Measurements from ENCODE around the gene MMEL1. TPM values are rescaled to one million over a fixed set of nuclear protein-coding genes. Genes with fewer than 3 reads are reported as not detected.

Gene MMEL1
- polyA plus RNA-seq, 6 donors from 2014 or later, result 1.0 to 8.5 (median 5.3) TPM; not detected in 1

DNA sequence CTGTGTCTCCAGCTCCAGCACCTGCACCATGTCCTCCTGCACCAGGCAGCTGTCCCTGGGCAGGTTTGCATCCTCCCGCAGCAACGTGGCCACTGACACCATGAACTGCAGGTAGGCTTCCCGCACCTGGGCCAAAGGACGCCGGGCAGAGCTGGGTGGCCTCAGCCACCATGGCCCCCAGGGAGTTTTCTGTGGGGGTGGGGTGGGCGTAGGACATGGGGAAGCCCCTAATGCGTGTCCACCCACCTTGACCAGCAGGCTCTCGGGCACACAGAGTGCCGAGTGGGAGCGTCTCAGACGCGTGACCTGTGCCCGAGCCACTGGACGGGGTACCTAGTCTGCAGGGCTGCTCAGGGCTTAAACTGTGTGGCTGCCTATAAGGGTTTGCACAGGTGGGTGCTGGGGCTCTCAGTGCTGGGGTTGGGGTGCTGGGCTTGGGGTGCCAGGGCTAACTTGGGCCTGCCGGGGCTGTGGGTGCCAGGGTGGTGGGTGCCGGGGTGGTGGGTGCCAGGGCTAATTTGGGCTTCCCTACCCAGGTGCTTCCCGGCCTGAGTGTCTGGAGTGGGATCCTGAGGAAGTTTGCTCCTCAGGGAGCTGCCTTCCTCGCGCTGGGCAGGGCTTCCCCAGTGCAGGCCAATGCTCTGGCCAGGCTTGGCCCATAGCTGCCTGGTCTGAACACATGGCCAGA lies 28.5 kb downstream of the MMEL1 start:
- H3K27ac Mint-ChIP-seq, result no peak overlapping the region
- H3K9me3 Mint-ChIP-seq, result no peaks in the 10 kb centered on the region
- H3K4me3 Mint-ChIP-seq, result no peak overlapping the region
- DNase-seq, result no peak
- H3K4me1 Mint-ChIP-seq, result no peaks in the 10 kb centered on the region
- H3K27me3 Mint-ChIP-seq, result peaks cover 7 to 12% (median 9%) of the 10 kb centered on the region in 3 donors
- H3K36me3 Mint-ChIP-seq, result no peaks in the 10 kb centered on the region
- ATAC-seq (ENCODE audit: low read depth in 2 of 2), result no peak

DNA sequence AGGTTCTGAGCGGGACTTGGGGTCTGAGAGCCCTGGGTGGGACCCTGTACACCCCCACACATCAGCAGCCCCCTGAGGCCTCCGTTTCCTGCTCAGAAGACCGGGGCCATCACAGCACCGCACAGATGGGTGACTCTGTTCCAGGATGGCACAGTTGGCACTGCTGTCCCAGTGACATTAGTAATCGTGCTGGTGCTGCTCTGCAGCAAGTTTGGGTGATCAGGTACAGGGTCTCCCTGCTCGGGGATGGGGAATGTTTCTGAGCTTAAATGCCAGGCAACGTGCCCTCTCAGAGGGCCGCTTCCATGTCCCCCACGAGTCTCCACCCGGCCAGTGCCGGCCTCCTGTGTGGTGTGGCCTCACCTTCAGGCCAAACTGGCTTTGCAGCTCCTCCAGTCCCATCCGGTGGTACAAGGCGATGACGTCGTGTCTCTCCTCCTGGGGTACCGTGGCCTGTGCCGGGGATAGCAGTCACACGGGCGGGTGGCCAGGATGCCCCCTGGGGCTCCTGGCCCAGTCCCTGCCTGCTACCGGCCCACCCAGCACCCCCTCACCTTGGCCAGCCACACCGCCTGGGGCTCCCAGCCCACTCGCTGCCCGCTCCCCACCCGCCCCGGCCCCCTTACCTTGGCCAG lies 29.2 kb downstream of the MMEL1 start:
- H3K9me3 Mint-ChIP-seq, result peaks cover 0 to 4% (median 2%) of the 10 kb centered on the region in 7 donors

DNA sequence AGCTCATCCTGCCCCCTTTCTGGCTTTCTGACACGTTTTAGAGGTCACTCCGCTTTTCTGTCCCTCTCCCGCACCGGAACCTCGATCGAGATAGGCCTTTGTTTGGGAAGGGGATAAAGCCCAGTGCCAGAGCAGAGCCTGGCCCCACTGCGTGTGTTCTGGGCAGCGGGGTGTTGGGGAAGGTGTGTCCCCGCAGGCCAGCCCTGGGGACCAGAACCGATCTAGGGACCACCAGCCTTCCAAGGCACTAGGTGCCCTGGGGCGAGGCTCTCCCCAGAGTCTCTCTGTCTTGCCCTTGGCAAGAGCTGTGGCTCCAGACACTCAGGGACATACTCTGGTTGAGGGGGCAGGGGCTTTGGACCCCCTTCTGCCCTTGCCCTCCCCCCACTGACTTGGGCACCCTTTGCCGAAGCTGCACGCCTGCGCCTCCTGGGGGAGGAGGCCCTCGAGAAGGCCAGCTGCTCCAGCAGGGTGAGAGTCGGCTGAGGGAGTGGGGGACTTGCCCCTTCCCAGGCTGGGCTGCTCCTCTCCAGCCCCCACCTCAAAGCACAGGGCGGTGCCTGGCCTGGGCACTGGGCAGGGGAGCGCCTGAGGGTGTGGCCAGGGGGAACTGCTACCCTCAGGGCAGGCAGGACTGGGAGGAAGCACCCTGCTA lies 29.8 kb downstream of the MMEL1 start:
- Mint-ChIP-seq H3K4me3 (no peak overlapping the region), H3K27me3 (peaks cover 5 to 13% (median 8%) of the 10 kb centered on the region in 3 donors), H3K27ac (no peak overlapping the region), H3K9me3 (peaks cover 0 to 11% (median 5%) of the 10 kb centered on the region in 7 donors), H3K4me1 (no peaks in the 10 kb centered on the region), H3K36me3 (peaks cover 0 to 10% of the 10 kb centered on the region in 2 donors)
- ATAC-seq (ENCODE audit: low read depth in 2 of 2) (no peak), DNase-seq (no peak)

More for the DNA sequence above, 29.2 kb downstream of the MMEL1 start:
- no peaks in the 10 kb centered on the region for H3K4me1 Mint-ChIP-seq
- DNase-seq, result no peak
- no peak for ATAC-seq (ENCODE audit: low read depth in 2 of 2)
- H3K4me3 Mint-ChIP-seq, result no peak overlapping the region
- H3K27me3 Mint-ChIP-seq, result peaks cover 7 to 12% (median 9%) of the 10 kb centered on the region in 3 donors
- H3K36me3 Mint-ChIP-seq, result peaks cover 0 to 3% of the 10 kb centered on the region in 2 donors
- no peak overlapping the region for H3K27ac Mint-ChIP-seq

DNA sequence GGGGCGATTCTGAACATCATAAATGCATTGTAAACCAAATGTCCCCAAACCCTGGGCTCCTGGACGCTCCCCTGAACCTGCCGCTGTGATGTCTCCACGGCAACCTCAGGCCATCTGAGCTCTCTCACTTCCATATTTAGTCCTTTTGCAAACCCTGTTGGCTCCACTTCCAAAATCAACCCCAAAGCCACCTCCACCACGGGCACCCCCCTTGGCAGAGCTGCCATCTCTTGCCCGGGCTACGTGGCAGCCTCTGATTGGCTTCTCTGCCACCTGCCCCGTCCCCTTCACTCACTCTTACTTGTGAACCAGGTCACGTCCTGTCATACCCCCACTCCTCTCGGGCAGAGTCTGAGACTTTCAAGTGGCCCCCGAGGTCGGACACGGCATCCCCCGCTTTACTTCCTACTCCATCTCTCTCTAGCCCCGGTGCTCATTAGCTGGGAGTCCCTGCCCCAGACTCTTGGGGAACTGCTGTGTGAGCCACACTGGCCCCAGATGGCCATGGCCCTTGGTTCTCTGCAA lies 30.4 kb downstream of the MMEL1 start:
- ATAC-seq (ENCODE audit: low read depth in 2 of 2), result no peak
- no peak overlapping the region for H3K4me3 Mint-ChIP-seq
- peak overlapping the region in 1 of 6 donors; percentile 1 for H3K27ac Mint-ChIP-seq
- H3K36me3 Mint-ChIP-seq, result peaks cover 0 to 12% of the 10 kb centered on the region in 2 donors
- peaks cover 0 to 11% (median 5%) of the 10 kb centered on the region in 7 donors for H3K9me3 Mint-ChIP-seq
- no peak for DNase-seq
- H3K4me1 Mint-ChIP-seq, result peaks cover 0 to 2% (median under 1%) of the 10 kb centered on the region in 3 donors
- H3K27me3 Mint-ChIP-seq, result peaks cover 5 to 19% (median 14%) of the 10 kb centered on the region in 3 donors

DNA sequence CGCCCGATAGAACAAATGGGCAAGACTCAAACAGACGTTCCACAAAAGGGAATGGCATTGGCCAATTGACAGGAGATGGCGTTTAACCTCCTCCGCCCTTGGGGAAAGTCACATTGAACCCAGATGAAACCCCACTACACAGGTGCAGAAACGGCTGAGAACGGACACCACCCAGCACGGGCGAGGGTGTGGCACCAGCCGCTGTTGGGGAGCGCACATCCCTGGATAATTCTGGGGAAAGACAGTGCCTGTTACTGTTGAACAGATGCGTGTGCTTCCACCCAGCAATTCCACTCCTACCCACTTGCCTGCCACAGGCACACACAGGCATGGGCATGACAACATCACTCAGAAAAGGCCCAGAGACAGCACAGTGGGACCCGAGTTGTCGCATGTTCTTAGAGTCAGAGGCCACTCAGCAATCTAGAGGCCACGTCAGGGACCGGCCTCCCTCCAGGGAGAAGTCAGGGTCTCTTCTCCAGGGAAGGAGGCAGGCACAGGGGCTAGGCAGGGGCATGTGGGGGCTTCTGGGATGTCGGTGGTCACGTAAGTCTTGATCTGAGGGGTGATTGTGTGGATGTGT lies 31.0 kb downstream of the MMEL1 start:
- peaks cover 5 to 25% (median 19%) of the 10 kb centered on the region in 3 donors for H3K27me3 Mint-ChIP-seq
- peaks cover 0 to 12% of the 10 kb centered on the region in 2 donors for H3K36me3 Mint-ChIP-seq
- H3K4me3 Mint-ChIP-seq, result no peak overlapping the region
- H3K9me3 Mint-ChIP-seq, result peaks cover 0 to 11% (median 5%) of the 10 kb centered on the region in 7 donors
- no peak for DNase-seq
- peaks cover 0 to 5% (median 2%) of the 10 kb centered on the region in 3 donors for H3K4me1 Mint-ChIP-seq
- peak overlapping the region in 1 of 6 donors; percentile 39 for H3K27ac Mint-ChIP-seq
- ATAC-seq (ENCODE audit: low read depth in 2 of 2), result no peak

DNA sequence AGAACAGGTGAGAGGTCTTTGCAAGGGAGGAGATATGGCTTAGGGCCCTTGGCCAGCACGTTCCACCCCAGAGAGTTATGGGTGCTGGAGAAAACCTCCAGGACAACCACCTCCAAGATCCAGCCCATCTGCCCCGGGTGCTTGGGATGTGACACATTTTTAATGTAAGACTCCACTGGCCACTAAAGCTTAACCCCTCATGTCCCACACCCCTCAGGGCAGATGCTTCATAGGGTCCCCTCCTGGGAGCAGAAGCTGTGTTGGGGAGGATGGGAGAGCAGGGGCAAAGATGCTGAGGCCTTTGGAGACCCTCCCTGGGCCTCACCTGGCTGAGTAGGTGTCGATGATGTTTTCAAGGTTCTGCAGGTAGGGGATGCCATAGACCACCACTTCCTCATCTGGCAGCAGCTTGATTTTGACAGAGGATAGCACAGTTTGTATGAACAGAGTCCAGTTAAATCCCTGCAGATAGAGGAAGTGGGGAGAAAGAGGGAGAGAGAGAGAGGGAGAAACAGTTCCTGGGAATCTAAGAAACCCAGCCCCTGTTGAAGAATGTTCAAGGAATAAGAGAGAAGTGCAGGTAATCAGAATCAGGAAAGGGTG lies 34.4 kb downstream of the MMEL1 start:
- Mint-ChIP-seq H3K27me3 (peaks cover 5 to 26% (median 25%) of the 10 kb centered on the region in 3 donors), H3K4me1 (peaks cover 0 to 5% (median 2%) of the 10 kb centered on the region in 3 donors), H3K9me3 (peaks cover 0 to 11% (median 5%) of the 10 kb centered on the region in 7 donors), H3K27ac (peak overlapping the region in 1 of 6 donors; percentile 42), H3K4me3 (no peak overlapping the region), H3K36me3 (peaks cover 0 to 12% of the 10 kb centered on the region in 2 donors)
- no peak for DNase-seq
- no peak for ATAC-seq (ENCODE audit: low read depth in 2 of 2)

DNA sequence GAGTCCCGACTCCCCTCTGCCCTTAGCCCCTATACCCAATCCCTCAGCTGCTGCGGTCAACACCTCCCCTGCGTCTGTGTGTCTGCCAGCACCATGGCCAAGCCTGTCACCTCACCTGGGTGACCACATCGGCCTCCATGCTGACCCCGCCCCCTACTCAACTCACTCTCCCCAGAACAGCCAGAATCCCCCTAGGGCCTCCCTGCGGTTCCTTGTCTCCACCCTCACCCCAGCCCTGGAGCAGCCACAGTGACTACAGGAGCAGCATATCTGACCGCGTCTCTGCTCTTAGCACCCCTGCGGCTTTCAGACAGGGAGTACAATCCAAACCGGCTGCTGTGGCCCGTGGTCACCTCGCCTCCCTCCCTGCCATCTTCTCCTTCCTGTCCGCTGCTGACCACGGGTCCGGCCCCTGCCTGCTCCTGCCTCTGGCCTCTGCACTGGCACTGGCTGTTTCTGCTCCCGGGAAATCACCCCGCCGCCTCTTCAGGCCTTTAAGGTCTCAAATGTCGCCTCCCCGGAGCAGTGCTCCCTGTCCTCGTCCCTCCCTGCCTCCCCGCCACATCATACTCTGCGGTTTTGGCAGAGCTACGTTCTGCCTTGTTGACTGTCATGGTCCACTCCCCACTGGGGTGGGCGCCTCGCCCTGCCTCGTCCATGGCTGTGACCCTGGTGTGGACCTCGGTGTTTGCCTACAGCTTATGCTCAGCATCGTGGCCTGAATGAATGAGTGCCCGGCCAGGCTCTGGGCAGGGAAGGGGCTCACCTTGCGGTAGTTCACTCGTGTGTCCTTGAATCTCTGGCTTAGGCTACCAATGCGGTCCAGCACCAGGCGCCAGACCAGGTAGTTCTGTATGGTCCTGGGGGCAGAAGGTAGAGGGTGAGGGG lies 35.1 kb downstream of the MMEL1 start:
- Mint-ChIP-seq H3K4me1 (peaks cover 3 to 5% (median 4%) of the 10 kb centered on the region in 3 donors), H3K36me3 (peaks cover 0 to 12% of the 10 kb centered on the region in 2 donors), H3K27ac (peak overlapping the region in 1 of 6 donors; percentile 66), H3K9me3 (peaks cover 0 to 11% (median 5%) of the 10 kb centered on the region in 7 donors), H3K27me3 (peaks cover 5 to 26% (median 21%) of the 10 kb centered on the region in 3 donors), H3K4me3 (no peak overlapping the region)
- no peak for ATAC-seq (ENCODE audit: low read depth in 2 of 2)
- DNase-seq, result no peak

DNA sequence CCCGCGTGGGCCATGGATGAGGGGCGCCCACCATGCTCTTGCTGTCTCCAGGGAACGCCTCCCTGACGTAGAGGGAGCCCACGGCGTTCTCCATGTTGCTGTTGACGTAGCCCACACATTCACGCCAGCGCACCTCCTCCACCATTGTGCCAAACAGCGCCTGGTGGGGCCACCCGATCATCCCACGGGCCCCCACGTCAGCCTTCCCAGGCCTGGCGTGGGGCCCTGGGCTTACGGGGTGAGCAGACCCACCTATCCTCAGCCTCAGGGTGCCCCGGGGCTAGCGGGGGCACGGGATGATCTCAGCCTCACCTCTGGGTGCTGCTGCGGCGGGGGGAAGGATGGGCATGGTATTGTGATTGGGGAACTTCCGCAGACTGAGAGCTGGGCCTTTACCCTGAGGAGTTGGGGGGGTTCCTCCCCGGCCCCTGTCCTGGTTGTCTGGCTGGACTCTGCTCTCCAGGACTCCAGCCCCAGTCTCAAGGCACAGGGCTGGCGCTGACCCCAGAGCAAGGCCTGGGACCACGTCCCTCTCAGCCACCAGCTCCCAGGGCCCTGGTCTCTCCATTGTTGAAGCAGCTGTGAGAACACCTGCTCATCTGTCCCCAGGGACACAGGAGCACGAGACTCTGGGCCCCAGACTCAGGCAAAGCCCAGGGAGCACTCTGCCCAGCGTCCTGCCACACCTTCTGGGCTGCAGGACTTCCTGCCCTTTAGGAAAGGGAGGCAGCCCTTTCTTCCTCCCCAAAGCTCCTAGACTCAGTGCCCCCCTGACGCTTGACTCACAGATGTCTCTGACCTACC lies 36.1 kb downstream of the MMEL1 start:
- Mint-ChIP-seq H3K27ac (peak overlapping the region in 2 of 6 donors; percentile 39 to 47), H3K9me3 (peaks cover 0 to 11% (median 5%) of the 10 kb centered on the region in 7 donors), H3K36me3 (peaks cover 0 to 12% of the 10 kb centered on the region in 2 donors), H3K4me3 (no peak overlapping the region), H3K4me1 (peaks cover 5 to 6% (median 5%) of the 10 kb centered on the region in 3 donors), H3K27me3 (peaks cover 5 to 25% (median 13%) of the 10 kb centered on the region in 3 donors)
- DNase-seq, result no peak
- peak in 1 of 2 donors; percentile 16 for ATAC-seq (ENCODE audit: low read depth in 2 of 2)

DNA sequence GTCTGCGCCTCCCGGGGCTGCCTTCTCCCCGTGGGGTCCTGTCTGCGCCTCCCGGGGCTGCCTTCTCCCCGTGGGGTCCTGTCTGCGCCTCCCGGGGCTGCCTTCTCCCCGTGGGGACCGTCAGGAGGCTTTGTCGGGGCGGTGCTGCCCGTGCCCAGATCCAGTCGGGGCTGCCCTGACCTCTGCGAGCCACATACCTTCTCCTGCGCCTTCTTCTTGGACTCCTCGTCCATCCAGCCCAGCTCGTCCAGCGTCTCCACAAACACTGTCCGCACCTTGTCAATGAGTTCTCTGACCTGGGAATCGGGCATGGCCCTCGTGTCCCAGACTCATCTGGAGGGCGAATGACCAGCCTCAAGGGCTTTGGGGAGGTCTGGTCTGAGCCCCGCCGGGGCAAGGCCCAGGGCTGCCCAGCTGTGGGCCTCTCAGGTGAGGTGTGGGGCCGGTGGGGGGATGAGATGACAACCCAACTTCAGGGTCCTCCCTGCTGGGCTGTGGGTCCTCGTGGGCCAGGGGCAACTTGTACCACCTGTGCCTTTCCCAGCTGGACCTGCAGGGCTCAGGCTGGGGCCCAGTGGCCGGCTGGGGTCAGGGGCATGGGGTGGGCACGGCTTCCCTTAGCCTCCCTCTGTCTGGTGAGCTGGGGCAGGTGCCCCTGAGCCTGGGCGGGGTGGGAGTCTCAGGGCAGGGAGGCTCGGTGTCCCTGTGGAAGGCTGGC lies 36.8 kb downstream of the MMEL1 start:
- Mint-ChIP-seq H3K27ac (no peak overlapping the region), H3K4me3 (no peak overlapping the region), H3K36me3 (peaks cover 0 to 12% of the 10 kb centered on the region in 2 donors), H3K4me1 (peaks cover 5 to 8% (median 5%) of the 10 kb centered on the region in 3 donors), H3K9me3 (peaks cover 0 to 11% (median 5%) of the 10 kb centered on the region in 7 donors), H3K27me3 (peaks cover 0 to 25% (median 13%) of the 10 kb centered on the region in 3 donors)
- no peak for DNase-seq
- ATAC-seq (ENCODE audit: low read depth in 2 of 2), result no peak

DNA sequence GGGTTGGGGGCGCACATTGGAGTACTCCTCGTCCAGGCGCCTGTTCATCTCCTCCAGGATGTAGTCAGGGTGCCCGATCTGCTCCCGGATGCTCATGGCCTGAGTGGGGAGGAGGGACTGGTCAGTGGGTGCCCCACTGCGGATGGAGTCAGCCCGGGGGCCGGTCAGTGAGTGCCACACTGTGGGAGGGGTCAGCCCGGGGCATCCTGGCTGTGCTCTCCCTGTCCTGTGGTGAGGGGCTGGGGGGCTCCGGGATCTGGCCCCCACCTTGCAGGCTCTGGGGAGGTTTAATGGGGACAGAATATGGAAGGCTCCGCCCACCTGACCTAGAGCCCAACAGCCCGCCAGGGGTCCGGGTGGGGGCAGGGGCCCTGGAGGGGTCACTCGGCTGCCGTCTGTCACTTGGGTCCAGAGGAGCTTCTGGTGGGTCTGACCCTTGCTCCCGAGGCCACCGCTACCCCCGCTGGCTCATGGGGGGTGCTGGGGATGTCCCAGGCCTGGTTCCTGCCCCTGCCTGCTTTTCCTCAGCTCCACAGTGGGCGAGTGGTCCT lies 37.5 kb downstream of the MMEL1 start:
- peaks cover 0 to 11% (median 5%) of the 10 kb centered on the region in 7 donors for H3K9me3 Mint-ChIP-seq
- H3K27me3 Mint-ChIP-seq, result peaks cover 0 to 25% (median 13%) of the 10 kb centered on the region in 3 donors
- H3K36me3 Mint-ChIP-seq, result peaks cover 0 to 12% of the 10 kb centered on the region in 2 donors
- H3K27ac Mint-ChIP-seq, result no peak overlapping the region
- no peak for ATAC-seq (ENCODE audit: low read depth in 2 of 2)
- peaks cover 5 to 8% (median 5%) of the 10 kb centered on the region in 3 donors for H3K4me1 Mint-ChIP-seq
- no peak for DNase-seq
- no peak overlapping the region for H3K4me3 Mint-ChIP-seq
